MM.1S (cell line): ENCODE data around the gene SLC38A11.

Experiments used
- DNase-seq: peaks from one replicate; pipeline ENCODE4 v3.0.0-alpha.2; 2015
- H2AFZ ChIP-seq: fragments of 300-600 bp; sonication (generic); 2 replicates; pipeline ENCODE4 v1.6.0; 2016; ENCODE audit warnings: antibody characterized with exemption, low read length
- H3F3A ChIP-seq: fragments of 300-600 bp; sonication (generic); 2 replicates; pipeline ENCODE4 v1.6.1; 2016; ENCODE audit warnings: mild to moderate bottlenecking, antibody characterized with exemption, low read length, moderate library complexity, mixed read lengths; ENCODE audit not compliant: insufficient read depth
- H3K27ac ChIP-seq: fragments of 300-600 bp; sonication (generic); 2 replicates; pipeline ENCODE4 v1.5.1; 2016; ENCODE audit warnings: mild to moderate bottlenecking, low read length
- H3K27me3 ChIP-seq: fragments of 300-600 bp; sonication (generic); replicated peaks from 2 replicates; pipeline ENCODE4 v1.6.0; 2016; ENCODE audit warnings: low read length; ENCODE audit not compliant: insufficient read depth
- H3K36me3 ChIP-seq: fragments of 300-600 bp; sonication (generic); replicated peaks from 2 replicates; pipeline ENCODE4 v1.6.1; 2016; ENCODE audit warnings: mild to moderate bottlenecking, low read length, mixed read lengths; ENCODE audit not compliant: insufficient read depth
- H3K4me1 ChIP-seq: fragments of 300-600 bp; sonication (generic); 2 replicates; pipeline ENCODE4 v1.6.1; 2016; ENCODE audit warnings: low read length, mixed read lengths
- H3K4me2 ChIP-seq: fragments of 300-600 bp; sonication (generic); 2 replicates; pipeline ENCODE4 v1.6.0; 2016; ENCODE audit warnings: low read depth, low read length
- H3K4me3 ChIP-seq: fragments of 300-600 bp; sonication (generic); 2 replicates; pipeline ENCODE4 v1.5.1; 2016; ENCODE audit warnings: low read length, mixed read lengths
- H3K79me2 ChIP-seq: fragments of 300-600 bp; sonication (generic); 2 replicates; pipeline ENCODE4 v1.6.1; 2016; ENCODE audit warnings: mixed run types, low read length, mixed read lengths
- H3K9ac ChIP-seq: fragments of 300-600 bp; sonication (generic); 2 replicates; pipeline ENCODE4 v1.6.1; 2016; ENCODE audit warnings: low read length, mixed read lengths
- H3K9me2 ChIP-seq: fragments of 300-600 bp; sonication (generic); replicated peaks from 2 replicates; pipeline ENCODE4 v1.6.1; 2016; ENCODE audit warnings: mild to moderate bottlenecking, low read length, mixed read lengths; ENCODE audit not compliant: insufficient read depth
- H3K9me3 ChIP-seq: fragments of 300-600 bp; sonication (generic); replicated peaks from 2 replicates; pipeline ENCODE4 v1.6.1; 2016; ENCODE audit warnings: mild to moderate bottlenecking, low read length, mixed read lengths; ENCODE audit not compliant: insufficient read depth
- H4K20me1 ChIP-seq: fragments of 300-600 bp; sonication (generic); 2 replicates; pipeline ENCODE4 v1.6.1; 2016; ENCODE audit warnings: mild to moderate bottlenecking, low read length, moderate library complexity, mixed read lengths; ENCODE audit not compliant: insufficient read depth
- EZH2 ChIP-seq: fragments of 300-600 bp; sonication (generic); optimal IDR thresholded peaks from 2 replicates; pipeline ENCODE3; 2017; ENCODE audit warnings: low read depth, mild to moderate bottlenecking, antibody characterized with exemption, low read length, mixed read lengths
- EZH2phosphoT487 ChIP-seq: fragments of 300-600 bp; sonication (generic); IDR thresholded peaks from 2 replicates; pipeline ENCODE4 v1.6.1; 2018; ENCODE audit warnings: antibody characterized with exemption, low read length
- TF ChIP-seq, protein P1 (sequence below): fragments of 300-600 bp; sonication (generic); IDR thresholded peaks from 2 replicates; pipeline ENCODE4 v1.5.1; 2016; ENCODE audit warnings: antibody characterized with exemption, low read length, mixed read lengths

SLC38A11 gene

DNA sequence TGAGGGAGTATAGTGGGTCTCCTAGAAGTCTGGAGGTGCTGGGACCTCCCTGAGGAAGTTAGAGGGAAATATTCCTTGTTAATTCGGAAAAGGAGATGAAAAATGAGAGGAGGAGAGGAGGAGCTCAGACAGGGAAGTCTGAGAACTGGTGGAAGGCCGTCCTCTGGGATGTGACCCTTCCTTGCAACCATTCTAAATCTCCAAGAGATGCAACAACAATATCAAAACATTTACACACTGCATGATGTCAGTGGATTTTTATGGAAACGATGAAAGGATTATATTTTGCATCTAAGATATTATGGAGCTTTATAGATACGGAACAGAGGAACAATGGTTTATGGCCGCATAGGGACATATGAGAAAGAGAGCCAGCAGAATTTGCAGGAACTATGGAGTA, 63.9 kb downstream of the SLC38A11 start:
- Histone ChIP-seq H3K27me3 (no peaks in the 10 kb centered on the region), H3K9me2 (no peaks in the 10 kb centered on the region), H3K9ac (no peak overlapping the region), H3K9me3 (no peaks in the 10 kb centered on the region), H3K36me3 (no peaks in the 10 kb centered on the region), H3K4me2 (no peak overlapping the region), H4K20me1 (no peaks in the 10 kb centered on the region), H3F3A (no peaks in the 10 kb centered on the region), H3K79me2 (no peaks in the 10 kb centered on the region), H3K4me3 (no peak overlapping the region), H3K4me1 (peaks cover 4% of the 10 kb centered on the region; the same call in 1 of the 2 replicates), H3K27ac (no peak overlapping the region), H2AFZ (no peak overlapping the region)
- TF ChIP-seq, protein P1, sequence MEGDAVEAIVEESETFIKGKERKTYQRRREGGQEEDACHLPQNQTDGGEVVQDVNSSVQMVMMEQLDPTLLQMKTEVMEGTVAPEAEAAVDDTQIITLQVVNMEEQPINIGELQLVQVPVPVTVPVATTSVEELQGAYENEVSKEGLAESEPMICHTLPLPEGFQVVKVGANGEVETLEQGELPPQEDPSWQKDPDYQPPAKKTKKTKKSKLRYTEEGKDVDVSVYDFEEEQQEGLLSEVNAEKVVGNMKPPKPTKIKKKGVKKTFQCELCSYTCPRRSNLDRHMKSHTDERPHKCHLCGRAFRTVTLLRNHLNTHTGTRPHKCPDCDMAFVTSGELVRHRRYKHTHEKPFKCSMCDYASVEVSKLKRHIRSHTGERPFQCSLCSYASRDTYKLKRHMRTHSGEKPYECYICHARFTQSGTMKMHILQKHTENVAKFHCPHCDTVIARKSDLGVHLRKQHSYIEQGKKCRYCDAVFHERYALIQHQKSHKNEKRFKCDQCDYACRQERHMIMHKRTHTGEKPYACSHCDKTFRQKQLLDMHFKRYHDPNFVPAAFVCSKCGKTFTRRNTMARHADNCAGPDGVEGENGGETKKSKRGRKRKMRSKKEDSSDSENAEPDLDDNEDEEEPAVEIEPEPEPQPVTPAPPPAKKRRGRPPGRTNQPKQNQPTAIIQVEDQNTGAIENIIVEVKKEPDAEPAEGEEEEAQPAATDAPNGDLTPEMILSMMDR = no peak
- no peak for TF ChIP-seq EZH2phosphoT487
- TF ChIP-seq EZH2 = no peak
- no peak for DNase-seq

DNA sequence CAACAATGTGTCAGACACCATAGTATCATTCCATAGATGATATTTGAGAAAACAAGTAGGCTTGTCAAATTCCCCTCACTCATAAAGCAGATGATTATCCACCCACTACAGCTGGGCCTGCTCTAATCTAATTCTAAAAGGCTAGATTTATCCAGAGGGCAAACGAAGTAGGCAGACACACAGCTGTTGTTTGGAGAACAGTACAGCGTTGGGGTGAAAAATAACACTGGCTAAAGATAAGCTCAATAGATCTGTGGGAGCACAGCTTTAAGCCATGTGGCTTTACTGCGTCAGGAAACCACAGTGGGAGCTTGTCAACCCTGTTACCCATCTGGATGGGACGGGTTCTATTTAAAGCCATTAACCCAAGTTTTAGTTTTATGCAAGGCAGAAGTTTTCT, 64.8 kb downstream of the SLC38A11 start:
- Histone ChIP-seq H3K4me3 (no peak overlapping the region), H4K20me1 (no peaks in the 10 kb centered on the region), H3K4me1 (no peaks in the 10 kb centered on the region), H3K9me2 (no peaks in the 10 kb centered on the region), H3K9ac (no peak overlapping the region), H3K79me2 (no peaks in the 10 kb centered on the region), H3K4me2 (no peak overlapping the region), H3K36me3 (no peaks in the 10 kb centered on the region), H2AFZ (no peak overlapping the region), H3K27ac (no peak overlapping the region), H3K9me3 (no peaks in the 10 kb centered on the region), H3F3A (no peaks in the 10 kb centered on the region), H3K27me3 (no peaks in the 10 kb centered on the region)
- TF ChIP-seq EZH2 = no peak
- no peak for TF ChIP-seq EZH2phosphoT487
- TF ChIP-seq, protein P1 = no peak
- no peak for DNase-seq

DNA sequence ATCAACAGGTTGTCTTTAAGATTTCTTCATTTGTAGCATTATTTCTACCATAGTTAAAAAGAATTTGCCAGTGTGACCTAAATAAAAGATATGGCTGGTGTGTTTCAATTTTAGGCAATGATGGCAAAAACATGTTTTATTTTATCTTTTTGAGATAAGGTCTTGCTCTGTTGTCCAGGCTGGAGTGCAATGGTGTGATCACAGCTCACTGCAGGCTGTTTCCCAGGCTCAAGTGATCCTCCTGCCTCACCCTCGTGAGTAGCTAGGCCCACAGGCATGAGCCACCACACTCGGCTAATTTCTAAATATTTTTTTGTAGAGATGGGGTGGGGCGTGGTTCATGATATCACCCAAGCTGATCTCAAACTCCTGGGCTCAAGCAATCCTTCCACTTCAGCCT, 66.7 kb downstream of the SLC38A11 start:
- Histone ChIP-seq H3K9ac (no peak overlapping the region), H3K79me2 (no peaks in the 10 kb centered on the region), H3K27me3 (no peaks in the 10 kb centered on the region), H3K36me3 (no peaks in the 10 kb centered on the region), H2AFZ (no peak overlapping the region), H3K4me2 (no peak overlapping the region), H3K4me3 (no peak overlapping the region), H3F3A (no peaks in the 10 kb centered on the region), H4K20me1 (no peaks in the 10 kb centered on the region), H3K27ac (no peak overlapping the region), H3K9me3 (no peaks in the 10 kb centered on the region), H3K4me1 (peaks cover 4% of the 10 kb centered on the region), H3K9me2 (no peaks in the 10 kb centered on the region)
- DNase-seq = no peak
- no peak for TF ChIP-seq EZH2phosphoT487
- TF ChIP-seq EZH2 = no peak
- TF ChIP-seq, protein P1 = no peak
